GM12891 (cell line): ENCODE results near the gene EID3.

Experiments
- POLR2A ChIP-seq: IDR thresholded peaks from 2 replicates; pipeline ENCODE4 v1.6.1; 2011; ENCODE audit warnings: low read depth, low read length, control low read depth
- POLR2AphosphoS5 ChIP-seq: IDR thresholded peaks from 2 replicates; pipeline ENCODE4 v1.6.1; 2011; ENCODE audit warnings: low read depth, low read length, control low read depth
- TAF1 ChIP-seq: IDR thresholded peaks from 2 replicates; pipeline ENCODE4 v1.6.1; 2011; ENCODE audit warnings: low read depth, low read length, control low read depth

DNA sequence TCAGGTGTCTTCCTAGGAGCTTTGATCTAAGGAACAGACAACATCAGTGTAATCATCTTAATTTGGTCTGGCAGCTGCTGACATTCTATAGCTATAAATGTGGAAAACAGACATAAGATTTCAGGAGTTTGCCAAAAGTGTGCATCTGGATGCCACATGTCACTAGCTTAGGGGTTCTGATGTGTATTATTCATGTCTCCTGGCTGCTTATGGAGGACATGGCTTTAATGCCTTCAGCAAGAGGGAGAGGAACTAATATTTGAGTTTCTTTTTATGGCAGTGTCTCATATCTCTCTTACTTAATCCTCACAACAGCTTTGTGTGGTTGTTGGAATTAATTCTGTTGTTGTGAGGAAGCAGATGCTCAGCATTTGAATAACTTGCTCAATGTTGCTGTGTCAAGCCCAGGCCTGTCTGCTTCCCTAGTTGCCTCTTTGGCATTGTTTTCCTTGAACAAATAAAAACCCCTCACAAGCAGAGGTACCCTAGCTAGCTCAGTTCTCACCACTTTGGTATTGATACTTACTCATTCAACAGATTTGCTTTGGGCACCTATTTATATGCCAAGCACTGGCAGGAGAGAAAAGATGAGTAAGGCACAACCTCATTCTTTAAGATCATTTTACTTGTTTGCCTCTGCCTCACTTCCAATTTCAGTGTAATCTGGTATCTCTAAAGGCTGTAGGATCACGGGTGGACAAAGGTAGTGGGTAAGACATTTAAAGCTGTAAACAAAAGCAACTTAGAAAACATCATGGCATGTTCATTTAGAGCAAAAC, 39.8 kb upstream of the EID3 start:
- no peak for TF ChIP-seq POLR2A
- TF ChIP-seq POLR2AphosphoS5, result no peak
- TF ChIP-seq TAF1, result no peak
